SKM-1 (cell line): Measurements from ENCODE around the gene PIK3R4.

Source experiments
- DNase-seq: peaks from one replicate; lab custom pipeline; 2025; ENCODE audit not compliant: unreplicated experiment; lab: John Stamatoyannopoulos, UW

PIK3R4 gene

GRCh38 chr3:130743354-130743753 lies 3.3 kb downstream of the PIK3R4 start:
- no peak for DNase-seq

DNA sequence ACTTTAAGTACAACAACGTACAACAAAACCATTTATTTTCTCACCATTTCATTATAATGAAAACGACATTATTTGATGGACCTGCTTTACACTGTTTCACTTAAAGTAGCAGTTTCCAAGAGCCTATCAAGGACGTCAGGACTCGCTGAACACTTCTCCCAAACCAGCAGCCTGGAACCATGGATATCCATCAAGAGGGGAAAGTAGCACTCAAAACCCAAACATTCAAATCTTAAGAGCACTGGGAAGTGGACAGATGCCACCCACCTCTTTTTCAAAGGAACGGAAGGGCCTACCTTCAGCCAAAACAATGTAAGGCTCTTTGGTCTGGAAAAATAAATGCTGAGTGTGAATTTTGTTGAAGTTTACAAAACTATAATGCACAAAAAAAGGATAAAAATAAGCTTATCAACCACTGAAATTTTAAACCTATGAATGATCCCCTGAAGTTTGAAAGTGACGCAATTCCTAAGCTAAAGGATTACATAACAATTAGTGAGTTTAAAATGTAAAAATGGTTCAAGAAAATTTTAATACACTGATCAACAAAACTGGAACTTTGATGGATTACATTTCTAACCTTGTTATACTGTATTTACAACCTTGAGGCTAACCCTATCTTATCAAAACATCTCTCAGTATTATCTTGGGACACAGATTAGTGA lies 4.6 kb downstream of the PIK3R4 start:
- no peak for DNase-seq

DNA sequence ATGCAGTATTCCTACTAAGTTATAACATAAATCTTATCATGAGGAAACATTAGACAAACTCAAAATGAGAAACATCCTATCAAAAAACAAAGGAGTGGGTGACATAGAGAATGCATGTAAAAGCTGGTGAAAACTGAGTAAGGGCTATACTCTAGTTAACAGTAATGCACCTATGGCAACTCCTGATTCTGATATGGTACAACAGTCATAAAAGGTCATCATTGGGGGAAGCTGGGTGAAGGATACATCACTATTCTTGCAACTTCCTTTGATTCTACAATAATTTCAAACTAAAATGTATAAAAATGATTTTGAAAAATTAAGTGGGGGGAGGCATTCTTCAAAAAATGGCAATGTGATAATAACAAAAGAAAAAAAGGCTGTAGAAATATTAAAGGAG lies 6.8 kb downstream of the PIK3R4 start:
- no peak for DNase-seq

DNA sequence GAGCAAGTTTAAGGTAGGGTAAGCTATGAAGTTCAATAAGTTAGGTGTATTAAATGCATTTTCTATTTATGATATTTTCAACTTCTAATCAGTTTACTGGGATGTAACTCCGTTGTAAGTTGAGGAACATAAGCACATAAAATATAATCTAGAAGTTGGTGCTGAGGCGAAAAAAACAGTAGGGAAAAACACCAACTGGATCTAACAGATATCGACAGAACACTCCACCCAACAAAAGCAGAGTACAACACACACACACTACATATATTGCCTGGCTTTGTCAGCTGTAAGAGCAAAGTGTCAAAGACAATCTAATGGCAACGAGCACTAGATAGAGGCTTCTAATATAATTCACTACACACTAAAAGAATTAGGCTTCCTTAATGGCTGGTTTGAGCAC lies 8.4 kb downstream of the PIK3R4 start:
- no peak for DNase-seq

GRCh38 chr3:130737622-130738021 lies 9.0 kb downstream of the PIK3R4 start:
- no peak for DNase-seq

GRCh38 chr3:130733236-130733875 lies 13.3 kb downstream of the PIK3R4 start:
- no peak for DNase-seq

- no peak for DNase-seq
Observed at GRCh38 chr3:130732501-130732900, 14.1 kb downstream of the PIK3R4 start.

DNA sequence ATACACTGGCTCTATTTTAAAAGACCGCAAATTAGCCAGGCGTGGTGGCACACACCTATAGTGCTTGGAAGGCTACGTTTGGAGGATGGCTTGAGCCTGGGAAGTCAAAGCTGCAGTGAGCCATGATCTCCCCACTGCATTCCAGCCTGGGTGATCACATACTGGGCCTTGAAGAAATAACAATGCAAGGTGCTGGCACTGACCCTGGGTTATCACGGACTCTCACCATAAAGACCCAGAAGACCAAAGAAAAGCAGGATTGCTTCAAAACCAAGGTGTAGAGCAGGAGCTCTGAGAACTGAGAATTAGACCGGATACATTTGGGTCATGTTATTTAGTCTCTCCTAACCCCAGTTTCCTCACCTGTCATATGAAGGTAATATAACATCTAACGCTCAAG lies 14.8 kb downstream of the PIK3R4 start:
- no peak for DNase-seq

DNA sequence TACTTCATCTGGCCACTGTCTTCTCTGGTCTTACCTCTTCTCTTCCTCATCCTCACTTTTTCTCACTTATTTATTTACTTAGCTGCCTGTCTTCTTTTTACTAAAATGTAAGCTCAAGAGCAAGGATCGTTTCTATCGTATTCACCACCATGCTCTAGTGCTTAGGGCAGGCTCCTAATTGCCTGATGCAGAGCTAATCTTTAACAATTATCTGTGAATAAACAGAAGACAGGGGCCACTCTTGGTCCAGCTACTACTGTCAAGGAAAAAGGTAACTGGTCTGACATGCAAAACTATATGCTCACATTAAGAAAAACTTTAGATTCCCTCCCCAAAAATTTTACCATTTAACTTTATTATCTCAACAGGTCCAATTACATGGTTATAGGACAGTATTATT lies 17.5 kb downstream of the PIK3R4 start:
- DNase-seq: no peak

- DNase-seq: no peak
Observed at GRCh38 chr3:130728037-130728436, 18.6 kb downstream of the PIK3R4 start.

- no peak for DNase-seq
Observed at GRCh38 chr3:130725746-130726145, 20.9 kb downstream of the PIK3R4 start.

DNA sequence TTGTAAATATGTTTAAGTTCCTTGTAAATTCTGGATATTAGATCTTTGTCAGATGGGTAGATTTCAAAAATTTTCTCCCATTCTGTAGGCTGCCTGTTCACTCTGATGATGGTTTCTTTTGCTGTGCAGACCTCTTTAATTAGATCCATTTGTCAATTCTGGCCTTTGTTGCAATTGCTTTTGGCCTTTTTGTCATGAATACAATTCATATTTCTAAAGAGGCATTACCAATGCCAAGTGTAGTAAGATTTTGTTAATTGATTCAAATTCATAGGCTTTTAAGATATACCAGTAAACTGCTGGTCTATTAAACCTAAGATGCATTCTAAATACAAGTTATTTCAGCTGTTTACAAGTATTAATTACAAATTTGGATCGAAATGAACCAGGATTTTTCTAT lies 31.0 kb downstream of the PIK3R4 start:
- no peak for DNase-seq

DNA sequence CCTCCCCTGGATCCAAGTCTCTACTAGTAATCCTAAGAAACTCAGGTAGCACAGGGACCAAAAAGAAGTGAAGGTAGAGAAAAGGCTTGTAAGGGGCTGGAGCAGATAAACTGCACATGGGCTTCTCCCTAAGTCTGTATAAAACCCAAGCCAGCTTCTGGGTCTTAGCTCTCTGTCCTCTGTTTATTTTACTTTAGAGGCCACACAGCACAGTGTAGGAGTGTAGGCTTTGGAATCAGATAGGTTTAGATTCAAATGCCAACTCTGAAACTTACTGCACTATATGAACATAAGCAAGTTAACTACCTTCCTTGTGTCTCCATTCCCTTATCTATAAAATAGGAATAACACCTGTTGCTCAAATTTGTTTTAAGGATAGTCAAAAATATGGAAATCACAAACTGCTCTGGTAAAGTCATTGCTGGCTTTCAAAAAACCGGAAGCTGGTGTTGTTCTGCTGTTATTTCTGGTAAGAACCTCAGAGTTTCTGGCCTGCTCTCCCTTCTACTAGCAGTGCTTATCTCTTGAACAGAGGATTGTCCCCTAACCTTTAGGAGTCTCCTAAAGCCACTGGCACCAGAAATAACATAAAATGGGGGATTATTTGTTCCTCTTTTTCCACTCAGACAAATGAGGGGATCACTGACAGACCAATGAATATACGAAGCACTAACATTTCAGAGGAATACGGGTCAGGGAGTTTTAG lies 33.8 kb downstream of the PIK3R4 start:
- DNase-seq: no peak

DNA sequence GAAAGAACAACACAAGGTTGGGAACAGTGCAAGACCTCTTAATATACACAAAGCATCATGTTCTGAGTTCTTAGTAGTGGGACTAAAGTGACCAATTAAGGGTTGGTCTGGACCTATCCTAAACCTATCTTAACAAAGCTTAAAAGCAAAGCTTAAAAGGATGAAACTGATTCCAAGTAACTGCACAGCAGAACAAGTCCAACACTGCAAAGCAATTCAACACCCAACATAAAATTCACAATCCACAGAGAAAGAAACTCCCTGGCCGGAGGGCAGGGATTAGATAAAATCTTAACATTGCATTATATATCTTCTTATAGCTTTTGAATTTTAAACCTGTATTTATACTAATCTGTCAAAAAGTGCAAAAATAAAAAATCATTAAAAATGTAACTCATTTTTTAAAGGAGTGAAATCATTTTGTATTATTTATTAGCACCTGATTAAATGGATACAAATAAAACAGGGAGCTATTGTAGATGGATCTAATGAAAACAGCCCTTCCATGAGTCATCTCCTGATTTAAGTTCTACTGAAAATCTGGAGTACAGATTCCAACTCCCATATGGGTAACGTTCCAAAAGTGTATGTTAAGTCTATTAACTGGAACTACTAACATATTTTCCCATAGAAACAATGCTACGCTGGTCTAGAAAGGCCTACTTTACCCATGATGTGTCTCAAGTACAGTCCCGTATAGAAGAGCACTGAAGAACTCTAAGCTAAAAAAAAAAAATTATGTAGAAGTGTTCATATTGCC lies 34.9 kb downstream of the PIK3R4 start:
- no peak for DNase-seq

- no peak for DNase-seq
Observed at GRCh38 chr3:130709671-130710070, 37.0 kb downstream of the PIK3R4 start.

DNA sequence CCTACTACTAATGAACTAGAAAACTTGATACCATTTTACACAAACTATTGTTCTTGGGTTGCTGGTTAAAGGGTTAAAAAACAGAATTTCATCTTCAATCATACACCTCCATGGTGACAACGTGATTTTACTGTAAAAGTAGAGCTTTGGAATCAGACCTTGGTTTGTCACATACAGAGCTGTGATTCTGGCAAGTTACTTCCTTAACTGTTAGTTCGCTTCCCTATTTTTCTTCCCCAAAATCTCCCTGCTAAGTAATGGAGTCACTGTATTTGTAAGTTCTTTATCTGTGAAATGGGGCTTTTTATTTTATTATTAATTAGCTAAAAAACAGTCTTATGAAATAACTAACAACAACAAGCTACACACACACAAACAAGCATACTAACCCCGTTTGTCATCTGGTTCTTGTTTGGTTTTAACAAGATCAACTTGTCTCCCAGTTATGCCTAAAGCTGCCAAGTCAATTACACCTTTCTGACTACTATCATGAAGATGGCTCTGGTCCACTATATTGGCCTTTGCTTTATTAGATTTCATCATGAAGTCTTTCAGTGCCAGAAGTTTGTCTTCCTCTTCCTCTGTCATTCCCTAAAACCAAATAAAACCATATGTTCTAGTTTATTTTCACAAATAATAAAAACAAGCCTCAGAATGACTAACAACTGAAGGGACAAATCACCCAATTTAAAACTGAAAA lies 38.6 kb downstream of the PIK3R4 start:
- no peak for DNase-seq

- DNase-seq: no peak
Observed at GRCh38 chr3:130705501-130705900, 41.1 kb downstream of the PIK3R4 start.

DNA sequence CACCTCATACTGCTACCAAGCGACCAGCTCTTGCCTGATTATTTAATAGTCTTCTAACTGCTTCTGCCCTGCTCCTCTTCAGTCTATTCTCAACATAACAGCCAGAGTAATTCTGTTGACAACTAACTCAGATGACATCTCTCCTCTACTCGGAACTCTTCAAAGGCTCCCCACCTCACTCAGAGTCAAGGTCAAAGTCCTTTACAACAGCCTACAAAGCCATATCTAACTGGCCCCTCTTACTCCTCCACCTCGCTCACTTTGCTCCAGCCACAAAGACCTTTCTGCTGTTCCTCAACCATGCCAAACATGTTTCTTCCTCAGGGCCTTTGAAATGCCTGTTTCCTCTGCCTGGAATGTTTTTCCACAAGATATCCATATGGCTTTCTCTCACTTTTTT lies 43.6 kb downstream of the PIK3R4 start:
- DNase-seq: no peak

DNA sequence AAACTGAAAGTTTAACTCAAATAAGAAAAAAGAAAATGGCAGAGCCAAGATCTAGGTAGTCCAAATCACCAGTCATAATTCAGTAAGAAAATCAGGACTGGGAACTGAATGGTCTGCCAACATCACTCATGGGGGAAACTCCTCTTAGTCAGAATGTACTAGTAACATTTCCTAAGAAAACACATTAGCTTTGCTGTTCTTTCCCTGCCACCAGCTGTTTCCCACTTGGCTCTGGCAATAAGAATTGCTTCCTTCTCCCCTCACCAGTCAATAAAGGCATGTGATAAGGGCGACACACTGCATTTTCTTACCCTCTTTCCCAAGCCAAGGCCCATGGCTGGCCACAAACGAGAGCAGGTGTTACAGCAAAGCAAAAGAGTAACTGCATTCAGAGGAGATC lies 46.1 kb downstream of the PIK3R4 start:
- no peak for DNase-seq

DNA sequence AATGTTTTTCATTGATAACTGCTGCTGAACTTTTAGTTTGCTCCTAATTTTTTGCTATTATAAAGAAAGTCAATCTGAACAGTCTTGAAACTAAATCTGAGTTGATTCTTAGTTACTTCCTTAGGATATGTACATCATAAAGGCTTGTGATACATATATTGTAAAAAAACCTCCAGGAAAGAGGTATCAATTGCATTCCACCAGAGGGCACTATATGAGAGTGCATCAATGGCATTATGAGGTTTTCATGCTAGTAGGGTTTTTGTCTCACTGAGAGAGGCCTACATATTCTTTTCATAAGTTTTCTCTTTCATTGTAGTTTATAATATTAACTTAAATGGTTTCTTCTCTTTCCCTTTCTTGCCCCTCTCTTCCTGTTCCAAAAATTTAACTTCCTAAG lies 46.9 kb downstream of the PIK3R4 start:
- no peak for DNase-seq

DNA sequence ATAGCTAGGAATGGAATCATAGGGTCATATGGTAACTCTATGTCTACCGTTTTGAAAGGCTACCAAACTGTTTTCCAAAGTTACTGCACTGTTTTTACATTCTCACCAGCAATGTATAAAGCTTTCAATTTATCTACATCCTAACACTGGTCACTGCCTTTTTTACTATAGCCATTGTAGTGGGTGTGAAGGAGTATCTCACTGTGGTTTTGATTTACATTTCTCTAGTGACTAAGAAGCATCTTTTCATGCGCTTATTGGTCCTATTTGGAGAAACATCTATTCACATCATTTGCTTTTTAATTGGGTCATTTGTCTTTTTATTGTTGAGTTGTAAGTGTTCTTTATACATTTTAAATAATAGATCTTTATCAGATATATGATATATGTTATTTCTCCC lies 53.3 kb downstream of the PIK3R4 start:
- DNase-seq: no peak
